ENCODE data around the gene TMEM100.

Gene TMEM100

GRCh38 chr17:55745258-55745657 lies 22.6 kb upstream of the TMEM100 start:
- FAIRE-seq (no peak), DNase-seq (ENCODE audit: insufficient read length, low spot score) (no peak)

- DNase-seq (ENCODE audit: insufficient read length, low spot score) = no peak
- no peak for FAIRE-seq
Measured at GRCh38 chr17:55743103-55743679, 20.5 kb upstream of the TMEM100 start.

- peak; percentile 52 for FAIRE-seq
- no peak for DNase-seq (ENCODE audit: insufficient read length, low spot score)
Measured at GRCh38 chr17:55742272-55743102, 19.8 kb upstream of the TMEM100 start.

GRCh38 chr17:55741356-55741700 lies 18.7 kb upstream of the TMEM100 start:
- no peak for DNase-seq (ENCODE audit: insufficient read length, low spot score)
- FAIRE-seq = no peak

- DNase-seq (ENCODE audit: insufficient read length, low spot score) (no peak), FAIRE-seq (no peak)
Measured at GRCh38 chr17:55740511-55741355, 18.1 kb upstream of the TMEM100 start.

GRCh38 chr17:55737976-55738501 lies 15.4 kb upstream of the TMEM100 start:
- DNase-seq (ENCODE audit: insufficient read length, low spot score) (no peak), FAIRE-seq (no peak)

- FAIRE-seq = peak; percentile 85
- peak; percentile 15 for DNase-seq (ENCODE audit: insufficient read length, low spot score)
Measured at GRCh38 chr17:55735731-55736405, 13.2 kb upstream of the TMEM100 start.

- DNase-seq (ENCODE audit: insufficient read length, low spot score) = no peak
- no peak for FAIRE-seq
Measured at GRCh38 chr17:55734128-55734781, 11.6 kb upstream of the TMEM100 start.

GRCh38 chr17:55731586-55732250 lies 9.1 kb upstream of the TMEM100 start:
- DNase-seq (ENCODE audit: insufficient read length, low spot score) (no peak), FAIRE-seq (no peak)

- no peak for DNase-seq (ENCODE audit: insufficient read length, low spot score)
- no peak for FAIRE-seq
Measured at GRCh38 chr17:55730808-55731207, 8.1 kb upstream of the TMEM100 start.

GRCh38 chr17:55730380-55730779 lies 7.7 kb upstream of the TMEM100 start:
- DNase-seq (ENCODE audit: insufficient read length, low spot score) (no peak), FAIRE-seq (no peak)

- DNase-seq (ENCODE audit: insufficient read length, low spot score) = no peak
- no peak for FAIRE-seq
Measured at GRCh38 chr17:55729484-55729883, 6.8 kb upstream of the TMEM100 start.

GRCh38 chr17:55728833-55729232 lies 6.2 kb upstream of the TMEM100 start:
- FAIRE-seq = no peak
- no peak for DNase-seq (ENCODE audit: insufficient read length, low spot score)

- no peak for DNase-seq (ENCODE audit: insufficient read length, low spot score)
- FAIRE-seq = no peak
Measured at GRCh38 chr17:55728361-55728760, 5.7 kb upstream of the TMEM100 start.

- no peak for FAIRE-seq
- DNase-seq (ENCODE audit: insufficient read length, low spot score) = no peak
Measured at GRCh38 chr17:55727920-55728319, 5.3 kb upstream of the TMEM100 start.

- DNase-seq (ENCODE audit: insufficient read length, low spot score) = no peak
- FAIRE-seq = no peak
Measured at GRCh38 chr17:55727275-55727674, 4.6 kb upstream of the TMEM100 start.

GRCh38 chr17:55726440-55726839 lies 3.8 kb upstream of the TMEM100 start:
- DNase-seq (ENCODE audit: insufficient read length, low spot score) = no peak

GRCh38 chr17:55723488-55723848 lies 804 bp upstream of the TMEM100 start:
- DNase-seq (ENCODE audit: insufficient read length, low spot score) = no peak
- FAIRE-seq = no peak

More at GRCh38 chr17:55726440-55726839, 3.8 kb upstream of the TMEM100 start:
- FAIRE-seq = no peak

GRCh38 chr17:55722016-55722736 lies 488 bp downstream of the TMEM100 start:
- FAIRE-seq = no peak
- no peak for DNase-seq (ENCODE audit: insufficient read length, low spot score)

Data from GM19239 (cell line).